GM23338 (cell line): Measurements from ENCODE around the gene PHC3. TPM values are rescaled to one million over a fixed set of nuclear protein-coding genes. Genes with fewer than 3 reads are reported as not detected.
"Not testable (repeated sequence)": the region's sequence is repeated elsewhere in the genome, so short reads cannot be mapped to it uniquely, and the experiment has no call there.

Experiments
- ATAC-seq: fragments of 200-7000 bp; cut with Tn5 transposase; 3 replicates; pipeline ENCODE4 v1.9.1; 2020
- DNase-seq: peaks from one replicate; pipeline ENCODE4 v3.0.0-alpha.2; 2015; ENCODE audit warnings: low spot score
- H2AFZ ChIP-seq: fragments of 200-600 bp; sonication (generic); 2 replicates; pipeline ENCODE4 v1.8.0; 2016; ENCODE audit warnings: antibody characterized with exemption, mild to moderate bottlenecking, moderate library complexity
- H3F3A ChIP-seq: fragments of 200-600 bp; sonication (generic); replicated peaks from 2 replicates; pipeline ENCODE4 v1.8.0; 2017; ENCODE audit warnings: antibody characterized with exemption, mixed run types, low read depth
- H3K27ac ChIP-seq: fragments of 200-600 bp; sonication (generic); 2 replicates; pipeline ENCODE4 v1.6.1; 2016; ENCODE audit warnings: low read depth
- H3K27me3 ChIP-seq: fragments of 200-600 bp; sonication (generic); 2 replicates; pipeline ENCODE4 v1.8.0; 2016; ENCODE audit warnings: mild to moderate bottlenecking, mixed run types, moderate library complexity; ENCODE audit not compliant: insufficient read depth
- H3K36me3 ChIP-seq: fragments of 200-600 bp; sonication (generic); 2 replicates; pipeline ENCODE4 v1.8.0; 2016; ENCODE audit warnings: mild to moderate bottlenecking; ENCODE audit not compliant: insufficient read depth
- H3K4me1 ChIP-seq: fragments of 200-600 bp; sonication (generic); 2 replicates; pipeline ENCODE4 v1.8.0; 2016; ENCODE audit warnings: mild to moderate bottlenecking, moderate library complexity; ENCODE audit not compliant: insufficient read depth
- H3K4me2 ChIP-seq: fragments of 200-600 bp; sonication (generic); 2 replicates; pipeline ENCODE4 v1.7.1; 2017; ENCODE audit warnings: mixed run types
- H3K4me3 ChIP-seq: fragments of 200-600 bp; sonication (generic); 2 replicates; pipeline ENCODE4 v1.6.1; 2016; ENCODE audit warnings: mixed run types
- H3K79me2 ChIP-seq: fragments of 200-600 bp; sonication (generic); replicated peaks from 2 replicates; pipeline ENCODE4 v1.8.0; 2017; ENCODE audit warnings: mild to moderate bottlenecking; ENCODE audit not compliant: insufficient read depth
- H3K9me2 ChIP-seq: fragments of 200-600 bp; sonication (generic); 2 replicates; pipeline ENCODE4 v1.8.0; 2017; ENCODE audit not compliant: insufficient read depth
- H4K20me1 ChIP-seq: fragments of 200-600 bp; sonication (generic); replicated peaks from 2 replicates; pipeline ENCODE4 v1.8.0; 2017; ENCODE audit warnings: mild to moderate bottlenecking; ENCODE audit not compliant: insufficient read depth
- H3K27ac Mint-ChIP-seq: 2 replicates; pipeline ENCODE4 v1.8.0; 2020; ENCODE audit warnings: inconsistent platforms, mild to moderate bottlenecking, moderate library complexity, mixed read lengths
- H3K27me3 Mint-ChIP-seq: 3 replicates; pipeline ENCODE4 v1.8.0; 2022; ENCODE audit warnings: low read depth, mild to moderate bottlenecking, moderate library complexity, mixed read lengths, inconsistent platforms; ENCODE audit not compliant: insufficient read depth, poor library complexity
- H3K36me3 Mint-ChIP-seq: 3 replicates; pipeline ENCODE4 v1.8.0; 2021; ENCODE audit warnings: low read depth, mild to moderate bottlenecking, inconsistent platforms, moderate library complexity, mixed read lengths
- H3K4me1 Mint-ChIP-seq: 3 replicates; pipeline ENCODE4 v1.8.0; 2020; ENCODE audit warnings: mild to moderate bottlenecking, inconsistent platforms, mixed read lengths
- H3K4me3 Mint-ChIP-seq: 3 replicates; pipeline ENCODE4 v1.8.0; 2021; ENCODE audit warnings: moderate library complexity, mild to moderate bottlenecking, inconsistent platforms, mixed read lengths
- H3K9me3 Mint-ChIP-seq: 3 replicates; pipeline ENCODE4 v1.8.0; 2020; ENCODE audit warnings: moderate library complexity, mild to moderate bottlenecking, inconsistent platforms, mixed read lengths
- JUNB ChIP-seq: IDR thresholded peaks from one replicate; pipeline ENCODE4 v1.6.1; 2016; ENCODE audit warnings: antibody characterized with exemption; ENCODE audit not compliant: unreplicated experiment
- POLR2AphosphoS5 ChIP-seq: IDR thresholded peaks from 2 replicates; pipeline ENCODE4 v1.6.1; 2016; ENCODE audit warnings: antibody characterized with exemption, low read depth
- ZNF462 ChIP-seq: fragments of 250-450 bp; sonication (Bioruptor Pico); IDR thresholded peaks from 2 replicates; pipeline ENCODE4 v1.5.0; 2020; ENCODE audit warnings: mild to moderate bottlenecking, moderate library complexity
- polyA plus RNA-seq: library from polyadenylated mRNA; unstranded; fragments of >200 nt; fragmentation: Nextera tagmentation; extraction: Ambion mirVana; gene quantifications from 2 replicates; pipeline ENCODE4 v1.2.1, GENCODE V29; 2016
- total RNA-seq: library from RNA; depleted of rRNA; stranded (reverse); fragments of >200 nt; shearing (Covaris generic); gene quantifications from 2 replicates; pipeline ENCODE4 v1.2.3, GENCODE V29; 2014

Gene PHC3
- total and polyA plus RNA-seq, 2 experiments from 2014 or later: 23.9 to 83.5 TPM

- TF ChIP-seq ZNF462 (CRISPR knock-in tag): no peak
- TF ChIP-seq POLR2AphosphoS5: no peak
- no peak for TF ChIP-seq JUNB
Observed at GRCh38 chr3:170196833-170197232, 15.3 kb upstream of the PHC3 start (continued).

GRCh38 chr3:170195759-170196158 is 14.2 kb upstream of the PHC3 start:
- Histone ChIP-seq H3K4me1 (peaks cover 25% of the 10 kb centered on the region), H2AFZ (peak overlapping the region; percentile 92; the same call in 1 of the 2 replicates), H3K4me2 (peak overlapping the region; percentile 49; the same call in 1 of the 2 replicates)
- not testable (repeated sequence) for H3K4me3 Mint-ChIP-seq, H3F3A ChIP-seq, H3K9me2 ChIP-seq, DNase-seq, H3K9me3 Mint-ChIP-seq, H3K27me3 Mint-ChIP-seq, ATAC-seq, H3K36me3 Mint-ChIP-seq, H3K4me3 ChIP-seq, H3K36me3 ChIP-seq, H3K79me2 ChIP-seq, H3K27me3 ChIP-seq, H3K27ac ChIP-seq, H4K20me1 ChIP-seq
- peaks cover 15% of the 10 kb centered on the region; the same call in 2 of the 3 replicates for H3K4me1 Mint-ChIP-seq
- 0 out of 2 replicates have a peak overlapping the region, but pooled peaks have one; percentile 10 for H3K27ac Mint-ChIP-seq
